HUDEP-2 (cell line): Measurements from ENCODE around the gene ARHGAP20.

Source experiments
- DNase-seq, 76 experiments: peaks; one replicate each; lab custom pipeline; 2025; ENCODE audit not compliant: unreplicated experiment in 76 of 76; lab: John Stamatoyannopoulos, UW

ARHGAP20 gene

DNA sequence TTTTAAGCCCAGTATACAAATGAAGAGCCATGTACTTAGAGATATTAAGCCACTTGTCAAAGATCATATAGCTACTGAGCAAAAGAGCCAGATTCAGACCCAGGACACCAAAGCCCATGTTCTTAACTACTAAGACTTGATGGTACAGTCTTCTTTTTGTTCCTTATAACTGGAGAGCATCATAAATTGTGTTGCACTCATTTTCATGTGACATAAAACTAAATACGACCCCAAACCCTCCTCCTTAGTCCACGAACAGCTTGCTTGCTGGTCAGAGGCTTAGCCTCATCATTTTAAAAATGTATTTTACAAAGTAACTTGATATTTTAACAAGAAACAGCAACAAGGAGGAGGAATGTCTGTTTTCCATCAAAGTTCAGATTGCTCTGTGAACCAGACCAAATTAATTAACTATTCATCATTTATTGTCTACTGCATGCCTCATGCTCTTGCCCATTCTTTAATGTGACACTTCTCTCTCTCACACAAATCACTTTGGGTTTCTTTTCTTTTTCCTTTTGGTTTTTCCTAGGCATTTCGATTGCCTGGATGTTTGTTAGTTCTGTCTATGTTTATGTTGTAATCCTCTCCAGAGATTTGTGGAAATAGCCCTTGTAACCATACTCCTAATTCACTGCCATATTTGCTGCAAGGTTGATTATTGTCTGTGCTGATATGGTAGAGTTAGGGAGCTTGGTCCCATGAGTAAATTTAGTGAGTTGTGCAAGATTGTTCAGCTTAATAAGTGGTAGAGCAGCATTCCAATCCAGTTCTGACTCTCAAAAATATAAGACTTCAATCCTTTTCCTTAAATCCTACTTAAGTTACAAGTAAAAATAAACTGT is 8.4 kb upstream of the ARHGAP20 start:
- no peak for DNase-seq

DNA sequence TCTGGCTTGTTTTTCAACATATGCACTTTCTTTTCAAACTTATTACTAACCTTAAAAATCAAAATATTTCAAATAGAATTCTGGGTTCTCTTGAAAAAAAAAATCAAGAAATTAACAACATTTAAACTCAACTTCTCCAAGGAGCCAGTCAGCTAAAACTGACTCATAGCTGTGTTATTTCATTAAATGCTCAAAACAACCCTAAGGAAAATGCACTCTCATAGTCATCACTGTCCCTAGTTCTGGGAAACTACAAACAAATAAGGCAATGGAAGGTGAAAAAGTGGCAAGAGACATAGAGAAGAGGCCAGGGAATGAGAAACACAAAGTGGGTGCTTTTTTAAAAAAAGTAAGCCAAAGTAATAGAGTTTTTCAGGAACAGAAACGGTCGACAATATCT is 4.1 kb upstream of the ARHGAP20 start:
- DNase-seq: no peak

DNA sequence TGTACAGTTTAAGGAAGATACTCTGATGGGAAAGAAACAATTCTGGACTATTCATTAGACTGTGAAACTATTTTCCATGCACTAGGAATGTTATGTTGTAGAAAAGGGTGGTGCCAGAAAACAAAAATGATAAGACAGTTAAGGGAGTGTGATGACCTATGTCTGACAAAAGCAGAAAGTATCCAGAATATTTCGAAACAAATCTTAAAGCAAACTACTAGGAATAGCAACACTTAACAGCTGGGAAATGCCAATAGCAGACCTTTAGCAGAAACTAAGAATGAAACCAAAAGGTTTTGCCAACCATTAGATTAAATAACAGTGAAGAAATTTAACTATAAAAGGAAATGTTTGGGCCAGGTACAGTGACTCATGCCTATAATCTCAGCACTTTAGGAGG is 3.3 kb upstream of the ARHGAP20 start:
- no peak for DNase-seq

DNA sequence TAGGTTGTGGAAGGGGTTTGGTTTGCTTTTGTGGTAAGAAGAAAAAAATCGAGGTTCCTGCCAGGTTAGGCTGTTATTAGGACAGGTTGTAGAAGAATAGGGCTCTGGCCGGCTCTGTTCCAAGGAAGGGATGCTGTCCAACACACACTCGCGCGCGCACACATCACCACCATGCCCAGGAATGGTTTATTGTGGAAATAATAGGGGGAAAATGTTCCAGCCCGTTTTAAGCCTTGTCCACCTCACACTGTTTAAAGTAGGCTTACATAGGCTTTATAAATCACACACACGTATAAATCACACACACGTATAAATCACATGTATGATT is 1.2 kb upstream of the ARHGAP20 start:
- DNase-seq: no peak

DNA sequence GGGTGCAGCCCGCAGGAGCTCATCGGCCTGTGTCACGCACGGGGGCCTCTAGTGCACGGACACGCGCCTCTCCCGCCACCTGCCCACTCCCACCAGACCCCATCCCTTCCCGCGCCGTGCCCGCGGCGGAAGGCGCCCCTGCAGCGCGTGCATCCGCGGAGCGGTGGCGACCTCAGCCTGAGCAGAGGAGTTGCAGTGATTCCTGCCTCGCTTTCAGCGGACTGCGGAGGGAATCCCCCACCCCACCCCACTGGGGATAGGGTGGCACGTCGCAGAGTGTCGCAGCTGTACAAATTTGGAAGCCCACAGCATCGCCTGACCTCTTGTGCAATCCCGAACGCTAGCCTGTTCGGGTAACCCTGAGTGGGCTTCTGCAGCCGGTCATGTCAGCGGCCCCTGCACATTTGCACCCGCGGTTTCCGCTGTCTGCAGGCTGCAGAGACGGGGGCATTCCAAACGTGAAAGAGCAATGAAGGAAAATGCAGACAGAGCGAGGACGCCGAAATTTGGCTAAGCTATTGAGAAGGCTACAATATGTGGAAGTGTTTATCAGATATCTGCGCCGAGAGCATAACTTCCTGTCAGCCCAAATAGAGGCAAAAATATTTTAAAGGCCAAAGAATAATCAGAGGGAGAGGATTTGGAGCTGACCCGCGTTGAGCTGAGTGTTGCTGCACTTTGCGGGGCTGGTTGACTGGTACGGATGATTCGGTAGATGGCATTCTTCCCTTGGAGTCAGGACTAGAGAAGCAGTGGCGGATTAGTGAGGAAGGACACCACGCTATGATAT is 617 bp upstream of the ARHGAP20 start:
- no peak for DNase-seq

DNA sequence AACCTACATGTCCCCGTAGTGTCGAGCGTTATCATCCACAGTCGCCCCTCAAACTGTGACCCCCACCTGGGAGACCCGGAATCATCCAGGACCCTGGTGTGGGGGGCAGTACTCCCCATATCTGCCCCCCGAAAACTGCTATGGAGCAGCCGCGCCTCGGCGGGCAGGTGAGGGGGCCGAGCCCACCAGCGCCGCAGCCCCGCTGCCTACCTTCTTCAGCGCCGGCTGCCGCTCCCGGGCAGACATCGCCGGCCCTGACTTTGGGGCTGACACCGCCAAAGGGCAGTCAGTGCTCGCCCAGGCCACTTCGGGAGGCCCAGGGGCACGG is 825 bp downstream of the ARHGAP20 start:
- no peak for DNase-seq

DNA sequence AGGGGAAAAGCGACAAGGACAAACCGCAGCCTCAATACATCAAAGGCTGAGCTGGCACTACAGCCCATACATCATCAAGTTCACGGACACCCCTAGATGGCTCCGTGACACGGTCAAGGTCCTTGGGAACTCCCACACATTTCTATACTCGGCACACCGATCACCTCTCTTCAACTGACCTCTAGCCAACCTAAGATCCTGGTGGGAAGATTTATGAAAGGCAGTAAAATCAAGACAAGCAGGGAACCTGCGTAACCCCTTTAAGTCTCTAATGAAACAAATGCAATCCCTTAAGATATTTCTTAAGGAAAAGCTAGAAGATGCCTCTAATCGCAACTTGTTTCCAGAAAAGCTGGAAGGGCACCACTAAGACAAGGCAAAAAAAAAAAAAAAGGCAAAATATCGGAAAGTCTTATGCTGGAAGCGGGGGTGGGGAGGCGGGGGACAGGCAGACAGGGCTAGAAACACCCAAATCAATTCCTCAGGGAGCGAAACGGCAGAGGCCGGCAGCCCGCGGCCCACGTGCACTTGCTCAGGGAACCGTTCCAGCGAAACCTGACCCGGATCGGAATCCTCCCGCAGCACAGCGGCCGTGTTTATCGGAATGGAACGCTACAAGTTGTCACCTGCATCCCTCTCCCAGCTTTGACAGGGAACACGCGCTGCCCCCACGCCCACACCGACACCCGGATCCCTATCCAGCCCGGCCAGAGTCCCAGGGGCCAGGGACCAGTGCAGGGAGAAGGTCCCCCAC is 1.4 kb downstream of the ARHGAP20 start:
- DNase-seq: no peak

DNA sequence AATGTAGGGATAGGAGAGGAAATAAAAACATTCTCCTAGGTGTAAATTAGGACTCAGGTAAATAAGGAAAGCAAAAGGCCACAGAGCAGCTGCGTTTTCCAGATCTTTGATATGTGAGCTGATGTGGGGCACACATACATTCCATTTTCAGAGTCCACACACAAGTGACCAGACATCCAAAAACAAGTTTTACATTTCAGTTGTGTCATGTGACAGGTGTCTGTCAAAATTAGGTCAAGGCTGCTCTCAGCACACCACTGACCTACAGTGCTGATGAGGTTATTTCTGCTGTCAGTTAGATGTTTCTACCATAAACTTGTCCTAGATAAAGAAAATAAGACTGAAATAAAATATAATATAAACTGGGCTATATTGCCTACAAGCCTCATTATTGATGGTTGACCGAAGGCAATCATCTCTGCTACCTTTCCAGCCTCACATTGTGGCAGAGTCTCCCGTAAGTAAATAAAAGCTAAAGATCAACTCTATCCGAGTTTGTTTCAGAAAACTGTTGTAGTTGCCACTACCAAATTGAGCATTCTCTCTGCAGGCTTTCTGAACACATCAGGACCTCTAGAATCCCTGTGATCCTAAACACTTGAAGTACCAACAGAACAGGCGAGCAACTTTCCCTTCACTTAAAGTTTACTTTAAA is 7.9 kb downstream of the ARHGAP20 start:
- DNase-seq: no peak

DNA sequence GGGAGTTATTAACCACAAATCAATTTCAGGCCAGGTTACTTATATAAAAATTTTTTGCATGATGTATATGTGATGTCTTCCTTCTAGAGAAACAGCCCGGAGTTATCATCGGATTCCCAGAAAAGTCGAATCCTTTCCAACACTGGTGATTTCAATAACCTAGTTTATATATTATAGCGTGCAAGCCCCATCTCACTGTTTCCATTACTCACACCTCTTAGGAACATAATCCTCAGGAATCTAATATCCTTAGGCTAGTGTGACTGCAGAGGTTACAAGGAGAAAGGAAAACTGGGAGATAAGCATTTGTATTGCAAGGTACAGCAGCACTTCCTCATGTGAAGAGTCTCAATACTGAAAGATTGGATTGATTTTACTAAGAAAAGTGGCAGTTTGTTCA is 20.3 kb downstream of the ARHGAP20 start:
- DNase-seq: no peak

DNA sequence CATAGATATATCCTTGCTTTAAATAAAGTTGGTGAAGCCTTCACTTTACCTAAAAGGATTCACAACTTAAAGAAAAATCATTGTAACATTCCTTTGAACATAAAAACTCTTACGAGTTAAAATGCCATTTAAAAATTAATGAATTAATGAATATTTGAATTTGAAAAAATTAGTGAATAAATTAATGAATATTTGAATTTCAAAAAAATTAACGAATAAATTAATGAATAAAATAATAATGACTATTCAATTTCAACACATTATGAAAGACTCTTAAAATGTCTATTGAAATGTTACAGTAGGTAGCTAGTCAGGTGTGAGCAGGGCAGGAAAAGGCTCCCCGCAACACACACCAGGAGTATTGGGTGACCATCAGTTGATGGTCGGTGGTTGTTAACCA is 22.9 kb downstream of the ARHGAP20 start:
- no peak for DNase-seq

DNA sequence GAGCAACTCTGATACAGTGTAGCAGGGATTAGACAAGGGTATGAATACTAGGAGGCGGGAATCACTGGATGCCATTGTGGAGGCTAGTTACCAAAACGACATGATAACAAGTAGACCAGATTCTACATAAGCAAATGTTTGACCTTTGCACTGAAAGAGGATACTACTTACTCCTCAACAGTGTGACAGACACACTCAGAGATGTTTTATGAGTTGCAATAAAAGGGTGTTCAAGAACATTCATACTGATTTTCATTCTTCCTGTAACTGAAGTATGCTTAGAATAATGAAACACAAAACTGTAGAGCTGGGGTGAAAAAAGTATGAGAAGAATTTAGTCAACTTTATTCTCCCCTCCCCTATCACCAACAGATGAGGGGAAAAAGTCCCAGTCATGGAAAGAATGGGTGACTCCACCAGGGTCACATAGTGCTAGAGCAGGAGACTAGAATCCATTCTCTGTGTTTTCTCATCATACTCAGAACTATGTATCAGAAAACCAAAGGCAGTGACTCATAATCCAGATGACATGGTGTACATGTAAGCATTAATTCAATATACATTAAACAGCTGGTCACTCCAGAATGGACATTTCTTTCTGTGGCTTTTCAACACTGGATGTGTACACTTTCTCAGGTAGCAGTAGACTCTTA is 32.8 kb downstream of the ARHGAP20 start:
- no peak for DNase-seq

DNA sequence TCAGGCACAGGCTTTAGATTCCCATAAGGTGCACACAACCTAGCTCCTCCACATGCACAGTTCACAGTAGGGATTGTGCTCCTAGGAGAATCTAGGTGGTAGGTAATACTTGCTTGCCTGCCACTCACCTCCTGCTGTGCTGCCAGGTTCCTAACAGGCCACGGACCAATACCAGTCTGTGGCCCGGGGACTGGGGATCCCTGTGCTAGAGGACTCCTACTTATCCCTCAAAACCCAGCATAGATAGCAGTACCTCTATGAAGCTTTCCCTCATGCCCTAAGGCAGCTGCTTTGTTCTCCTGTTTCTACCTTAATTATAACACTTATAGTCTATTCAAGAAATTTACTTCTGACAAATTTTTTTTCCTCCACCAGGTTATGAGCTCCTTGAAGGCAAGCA is 36.7 kb downstream of the ARHGAP20 start:
- no peak for DNase-seq

DNA sequence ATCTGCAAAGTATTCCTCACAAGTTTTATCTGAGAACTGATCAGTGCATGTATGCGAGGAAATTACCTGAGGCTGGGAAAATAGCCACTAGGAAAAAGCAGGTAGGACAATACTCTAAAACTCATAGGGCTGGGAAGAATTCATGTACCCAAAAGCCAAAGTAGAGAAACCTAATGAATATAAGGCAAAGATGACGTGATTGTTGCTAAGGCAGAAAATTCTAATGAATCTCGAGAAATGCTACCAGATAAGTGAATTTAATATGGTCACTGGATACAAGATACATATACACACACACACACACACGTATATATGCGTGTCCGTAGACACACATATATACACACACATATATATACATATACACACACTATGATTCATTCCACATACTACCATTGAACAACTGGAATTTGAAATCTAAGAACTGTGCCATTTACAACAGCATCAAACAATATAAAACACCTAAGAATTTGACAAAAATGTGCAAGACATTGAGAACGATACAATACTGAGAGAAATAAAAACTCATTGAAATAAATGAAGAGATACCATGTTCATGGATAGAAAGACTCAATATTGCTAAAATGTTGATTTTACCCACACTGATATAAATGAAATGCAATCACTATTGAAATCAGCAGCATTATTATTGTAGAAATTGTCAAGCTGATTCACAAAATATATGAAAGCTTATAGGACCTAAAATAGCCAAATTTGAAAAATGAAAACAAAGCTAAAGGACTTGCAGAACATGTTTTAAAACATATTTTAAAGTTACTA is 46.4 kb downstream of the ARHGAP20 start:
- no peak for DNase-seq

DNA sequence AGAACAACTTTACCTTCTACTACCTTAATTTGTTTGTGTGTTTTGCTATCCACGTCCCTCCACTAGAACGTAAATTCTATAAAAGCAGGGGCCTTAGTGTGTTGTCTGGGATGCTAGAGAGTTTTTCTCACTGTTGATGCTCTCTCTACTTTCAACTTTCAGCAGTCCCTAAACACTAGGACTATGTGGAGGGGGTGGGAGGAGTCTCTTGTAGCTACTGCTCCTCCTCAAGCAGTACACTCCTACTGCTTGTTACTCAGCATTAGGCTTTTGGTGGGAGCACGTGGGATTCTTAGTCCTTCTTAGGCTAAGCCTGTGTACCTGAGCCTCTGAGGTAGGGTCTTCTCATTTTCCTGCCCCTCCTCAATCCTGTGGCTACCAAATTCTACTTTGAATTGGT is 56.3 kb downstream of the ARHGAP20 start:
- no peak for DNase-seq

DNA sequence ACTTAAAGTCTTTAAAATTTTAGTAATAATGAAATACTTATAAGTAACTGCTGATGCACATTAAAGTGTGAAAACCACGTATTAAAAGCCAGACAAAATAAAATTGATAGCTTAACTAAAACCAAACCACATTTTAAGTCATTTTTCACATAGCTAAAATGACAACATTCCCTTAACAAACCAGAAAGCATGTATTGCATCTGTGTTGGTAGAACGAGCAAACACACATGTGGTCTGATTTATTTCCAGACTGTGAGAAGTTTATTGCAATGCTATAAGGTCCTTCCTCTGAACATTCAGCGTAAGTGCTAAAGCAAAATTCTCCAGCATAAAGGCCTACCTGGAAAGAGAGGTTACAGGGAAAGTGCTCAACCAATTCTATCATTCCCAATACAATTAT is 57.8 kb downstream of the ARHGAP20 start:
- DNase-seq: no peak

DNA sequence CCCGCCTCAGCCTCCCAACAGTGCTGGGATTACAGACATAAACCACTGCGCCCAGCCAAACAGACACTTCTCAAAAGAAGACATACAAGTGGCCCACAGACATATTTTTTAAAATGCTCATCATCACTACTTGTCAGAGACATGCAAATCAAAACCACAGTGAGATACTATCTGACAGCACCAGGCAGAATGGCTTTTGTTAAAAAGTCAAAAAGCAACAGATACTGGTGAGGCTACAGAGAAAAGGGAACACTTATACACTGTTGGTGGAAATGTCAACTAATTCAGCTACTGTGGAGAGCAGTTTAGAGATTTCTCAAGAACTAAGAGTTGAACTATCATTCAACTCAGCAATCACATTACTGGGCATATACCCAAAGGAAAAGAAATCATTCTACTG is 67.0 kb downstream of the ARHGAP20 start:
- no peak for DNase-seq

DNA sequence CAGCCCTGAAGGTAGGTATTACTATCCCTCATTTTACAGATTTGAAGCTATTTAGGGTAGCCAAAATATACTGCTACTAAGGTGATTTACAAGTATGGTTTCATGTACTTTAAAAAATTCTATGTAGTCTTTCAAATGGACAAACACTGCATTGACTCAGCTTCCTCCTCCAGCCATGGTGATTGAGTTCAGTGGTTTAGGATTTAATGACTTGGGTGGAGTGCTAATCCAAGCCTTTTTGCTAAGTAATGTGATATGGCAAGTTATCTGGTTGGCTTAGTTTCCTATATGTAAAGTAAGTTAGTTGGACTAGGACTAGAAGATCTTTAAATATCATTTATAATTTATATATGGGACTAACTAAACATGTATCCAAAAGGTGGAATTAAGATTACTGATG is 77.9 kb downstream of the ARHGAP20 start:
- no peak for DNase-seq

DNA sequence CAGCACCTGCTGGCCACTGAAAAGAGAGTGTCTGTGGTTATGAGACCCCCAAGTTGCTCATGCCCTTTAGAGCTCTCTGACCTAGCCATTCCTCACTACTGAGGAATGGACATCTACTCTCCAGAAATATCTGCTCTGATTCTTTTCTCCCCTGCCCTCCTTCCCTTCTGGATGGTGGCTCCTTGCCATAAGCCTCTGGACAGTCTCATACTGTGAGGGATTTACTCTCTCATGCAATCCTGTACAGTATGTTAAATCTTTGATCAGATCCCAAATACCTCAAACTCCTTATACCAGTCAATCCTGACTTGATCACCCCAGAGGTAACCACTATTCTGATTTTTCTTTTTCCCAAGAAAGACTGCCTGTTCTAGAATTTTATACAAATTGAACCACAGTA is 80.7 kb downstream of the ARHGAP20 start:
- DNase-seq: no peak

DNA sequence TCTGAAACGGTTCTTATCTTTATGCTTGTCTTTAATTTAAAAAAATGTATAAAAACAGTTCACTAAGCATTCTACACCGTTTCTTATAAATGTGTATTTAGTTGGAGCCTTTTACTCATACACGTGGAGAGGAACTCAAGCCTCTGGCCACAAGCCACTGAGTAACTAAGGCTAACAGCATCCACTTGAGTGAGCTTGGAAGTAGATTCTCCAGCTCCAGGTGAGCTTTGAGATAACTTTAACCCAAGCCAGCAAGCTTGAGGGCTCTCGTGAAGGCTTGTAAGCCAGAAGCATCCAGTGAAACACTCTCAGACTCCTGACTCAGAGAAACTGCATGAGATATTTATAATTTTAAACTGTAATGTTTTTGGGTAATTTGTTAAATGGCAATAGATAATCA is 82.6 kb downstream of the ARHGAP20 start:
- DNase-seq: no peak

DNA sequence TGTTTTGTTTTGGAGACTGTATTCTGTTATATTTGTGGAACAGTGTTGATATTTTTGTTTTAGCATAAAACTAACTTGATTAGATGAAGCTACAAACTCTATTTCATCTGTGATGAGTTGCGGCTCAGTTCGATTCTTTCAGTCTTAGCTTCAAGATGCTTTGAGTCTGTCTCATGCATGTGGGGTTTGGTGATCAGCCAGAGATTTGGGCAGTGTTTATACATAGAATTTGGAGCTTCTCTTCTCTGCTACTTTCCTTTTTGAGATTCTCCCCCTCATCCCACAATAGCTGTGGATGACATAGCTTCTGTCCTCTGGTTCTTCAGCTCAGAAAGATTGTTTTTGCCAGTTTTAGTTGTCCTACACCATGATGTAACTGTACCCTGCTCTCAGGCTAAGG is 90.4 kb downstream of the ARHGAP20 start:
- DNase-seq: no peak
